ENCODE data around the gene EML6. TPM values are rescaled to one million over a fixed set of nuclear protein-coding genes. Genes with fewer than 3 reads are reported as not detected.
A peak's percentile ranks its signal among the peaks of the same experiment; 100 is the strongest.

The EML6 gene
- total RNA-seq, 1 donor from 2014 or later: 1.6 TPM

GRCh38 chr2:54755641-54756326 lies 32.3 kb downstream of the EML6 start:
- DNase-seq (ENCODE audit: low read depth): peak; percentile 64

GRCh38 chr2:54757500-54757899 lies 34.0 kb downstream of the EML6 start:
- DNase-seq (ENCODE audit: low read depth): no peak

- DNase-seq (ENCODE audit: low read depth): no peak
These were observed 35.5 kb downstream of the EML6 start for GRCh38 chr2:54758951-54759350.

- DNase-seq (ENCODE audit: low read depth): no peak
These were observed 36.8 kb downstream of the EML6 start for GRCh38 chr2:54760310-54760709.

GRCh38 chr2:54763636-54764291 lies 40.3 kb downstream of the EML6 start:
- DNase-seq (ENCODE audit: low read depth): no peak

GRCh38 chr2:54767921-54768320 lies 44.5 kb downstream of the EML6 start:
- peak; percentile 92 for DNase-seq (ENCODE audit: low read depth)

GRCh38 chr2:54768772-54769428 lies 45.4 kb downstream of the EML6 start:
- DNase-seq (ENCODE audit: low read depth): no peak

GRCh38 chr2:54770211-54770610 lies 46.7 kb downstream of the EML6 start:
- peak; percentile 10 for DNase-seq (ENCODE audit: low read depth)

- DNase-seq (ENCODE audit: low read depth): no peak
These were observed 47.2 kb downstream of the EML6 start for GRCh38 chr2:54770676-54771075.

GRCh38 chr2:54771166-54771885 lies 47.9 kb downstream of the EML6 start:
- peak; percentile 38 for DNase-seq (ENCODE audit: low read depth)

GRCh38 chr2:54772110-54772509 lies 48.6 kb downstream of the EML6 start:
- peak; percentile 77 for DNase-seq (ENCODE audit: low read depth)

- no peak for DNase-seq (ENCODE audit: low read depth)
These were observed 49.1 kb downstream of the EML6 start for GRCh38 chr2:54772531-54772930.

GRCh38 chr2:54773233-54773632 lies 49.8 kb downstream of the EML6 start:
- DNase-seq (ENCODE audit: low read depth): no peak

GRCh38 chr2:54773838-54774237 lies 50.4 kb downstream of the EML6 start:
- no peak for DNase-seq (ENCODE audit: low read depth)

GRCh38 chr2:54775710-54776109 lies 52.2 kb downstream of the EML6 start:
- no peak for DNase-seq (ENCODE audit: low read depth)

GRCh38 chr2:54776494-54776893 lies 53.0 kb downstream of the EML6 start:
- DNase-seq (ENCODE audit: low read depth): no peak

- DNase-seq (ENCODE audit: low read depth): no peak
These were observed 59.9 kb downstream of the EML6 start for GRCh38 chr2:54783349-54783748.

- no peak for DNase-seq (ENCODE audit: low read depth)
These were observed 63.8 kb downstream of the EML6 start for GRCh38 chr2:54787270-54787669.

GRCh38 chr2:54787755-54788366 lies 64.4 kb downstream of the EML6 start:
- no peak for DNase-seq (ENCODE audit: low read depth)

GRCh38 chr2:54789878-54790277 lies 66.4 kb downstream of the EML6 start:
- no peak for DNase-seq (ENCODE audit: low read depth)

GRCh38 chr2:54791831-54792230 lies 68.4 kb downstream of the EML6 start:
- no peak for DNase-seq (ENCODE audit: low read depth)

- no peak for DNase-seq (ENCODE audit: low read depth)
These were observed 73.8 kb downstream of the EML6 start for GRCh38 chr2:54797307-54797706.

Measured in renal cortical epithelial cell (primary cell).